Endothelial cell of umbilical vein (primary cell): ENCODE results near the gene SP8. TPM values are rescaled to one million over a fixed set of nuclear protein-coding genes. Genes with fewer than 3 reads are reported as not detected.
A peak's percentile ranks its signal among the peaks of the same experiment; 100 is the strongest.

Source experiments
- BruUV-seq: library from RNA; stranded (reverse); fragments of 400-500 nt; replicated peaks from 2 replicates; lab custom pipeline; 2021; lab: Mats Ljungman, UMichigan
- CTCF ChIA-PET: fragments of 300-600, 350-600 bp; sonication (Branson Sonifier 250); formaldehyde crosslinking; loops from one replicate; lab custom pipeline; 2021; ENCODE audit warnings: antibody characterized with exemption, inconsistent platforms; lab: Charles Lee
- POLR2A ChIA-PET: fragments of 300-600, 350-600 bp; sonication (Branson Sonifier 250); formaldehyde crosslinking; loops from one replicate; lab custom pipeline; 2021; ENCODE audit warnings: antibody characterized with exemption, inconsistent platforms; lab: Charles Lee
- DNase-seq: peaks from one replicate; pipeline ENCODE4 v3.0.0-alpha.2; 2011; ENCODE audit warnings: low read depth, low spot score
- FAIRE-seq: peaks from 2 replicates; lab custom pipeline; 2011; peaks lifted over from hg19 to GRCh38; lab: Jason Lieb, UNC
- H2AFZ ChIP-seq: 2 replicates; pipeline ENCODE4 v1.6.0; 2012; ENCODE audit warnings: low read depth, low read length, control low read depth, inconsistent platforms
- H3K27ac ChIP-seq: 2 replicates; pipeline ENCODE4 v1.5.1; 2011; ENCODE audit warnings: low read depth, mild to moderate bottlenecking, control low read depth, low read length, moderate library complexity; ENCODE audit not compliant: insufficient read depth
- H3K27me3 ChIP-seq, 2 experiments: 2 replicates each; pipeline versions ENCODE4 v1.6.0 to v1.6.1; 2011; ENCODE audit warnings: low read length in 2 of 2, mixed read lengths in 1 of 2; ENCODE audit not compliant: control insufficient read depth in 2 of 2, insufficient read depth in 2 of 2
- H3K36me3 ChIP-seq, 2 experiments: 2 replicates in 1 of 2; 3 replicates in 1 of 2; pipeline ENCODE4 v1.5.1; 2011; ENCODE audit warnings: low read length in 2 of 2, mild to moderate bottlenecking in 1 of 2, moderate library complexity in 1 of 2; ENCODE audit not compliant: control insufficient read depth in 2 of 2, insufficient read depth in 2 of 2; ENCODE audit errors: extremely low read depth in 1 of 2
- H3K4me1 ChIP-seq: 3 replicates; pipeline ENCODE4 v1.5.1; 2011; ENCODE audit warnings: mild to moderate bottlenecking, low read length; ENCODE audit not compliant: control insufficient read depth, insufficient read depth; ENCODE audit errors: extremely low read depth
- H3K4me2 ChIP-seq: 2 replicates; pipeline ENCODE4 v1.6.1; 2011; ENCODE audit warnings: low read length, control low read depth, mixed read lengths; ENCODE audit not compliant: insufficient read depth
- H3K4me3 ChIP-seq, 3 experiments: fragments of 200-600 bp in 1 of 3; sonication (generic), shearing (Covaris generic) in 1 of 3; replicated peaks in 1 of 3; 2 replicates each; pipeline ENCODE4 v1.5.1; 2011 to 2016; ENCODE audit warnings: control low read depth in 3 of 3, low read length in 3 of 3, mild to moderate bottlenecking in 2 of 3, inconsistent platforms in 1 of 3, low read depth in 1 of 3, moderate library complexity in 1 of 3; ENCODE audit not compliant: insufficient read depth in 1 of 3
- H3K79me2 ChIP-seq: 2 replicates; pipeline ENCODE4 v1.6.0; 2012; ENCODE audit warnings: low read length, inconsistent platforms; ENCODE audit not compliant: control insufficient read depth, insufficient read depth
- H3K9ac ChIP-seq: replicated peaks from 2 replicates; pipeline ENCODE3; 2011; ENCODE audit warnings: low read length, control low read depth; ENCODE audit not compliant: insufficient read depth; ENCODE audit errors: extremely low read depth
- H3K9me1 ChIP-seq: replicated peaks from 3 replicates; pipeline ENCODE4 v1.6.0; 2011; ENCODE audit warnings: mild to moderate bottlenecking, low read length; ENCODE audit not compliant: control insufficient read depth, insufficient read depth; ENCODE audit errors: extremely low read depth
- H3K9me3 ChIP-seq: replicated peaks from 2 replicates; pipeline ENCODE4 v1.5.1; 2012; ENCODE audit warnings: low read length, inconsistent platforms; ENCODE audit not compliant: control insufficient read depth, insufficient read depth
- H4K20me1 ChIP-seq: replicated peaks from 2 replicates; pipeline ENCODE3; 2011; ENCODE audit warnings: mild to moderate bottlenecking, low read length; ENCODE audit not compliant: control insufficient read depth, insufficient read depth; ENCODE audit errors: extremely low read depth
- CTCF ChIP-seq, 2 donors: IDR thresholded peaks; 1 replicate in 1 of 2; 2 replicates in 1 of 2; pipeline ENCODE4 v1.5.1; 2011; ENCODE audit warnings: low read length in 2 of 2, mild to moderate bottlenecking in 2 of 2, moderate library complexity in 2 of 2, control low read depth in 1 of 2, inconsistent platforms in 1 of 2, low read depth in 1 of 2; ENCODE audit not compliant: insufficient read depth in 1 of 2; ENCODE audit errors: extremely low read depth in 1 of 2
- EZH2 ChIP-seq: IDR thresholded peaks from 2 replicates; pipeline ENCODE4 v1.6.1; 2012; ENCODE audit warnings: borderline replicate concordance, low read depth, mild to moderate bottlenecking, moderate library complexity, low read length, inconsistent platforms; ENCODE audit not compliant: severe bottlenecking
- GATA2 ChIP-seq: IDR thresholded peaks from 2 replicates; pipeline ENCODE4 v1.7.0; 2011; ENCODE audit warnings: low read depth, mild to moderate bottlenecking, moderate library complexity, mixed read lengths, low read length; ENCODE audit not compliant: insufficient read length, insufficient read depth
- MAX ChIP-seq: IDR thresholded peaks from 2 replicates; pipeline ENCODE4 v1.6.1; 2011; ENCODE audit not compliant: insufficient read depth, insufficient read length
- MYC ChIP-seq: IDR thresholded peaks from one replicate; pipeline ENCODE4 v1.6.1; 2011; ENCODE audit warnings: mild to moderate bottlenecking, low read depth, low read length
- POLR2A ChIP-seq: IDR thresholded peaks from 2 replicates; pipeline ENCODE4 v1.6.1; 2012; ENCODE audit warnings: low read depth, mild to moderate bottlenecking, control low read depth, low read length
- dilution Hi-C: fragments of 300-500 bp; cut with MboI; formaldehyde crosslinking; loops from one replicate; pipeline ENCODE4 v1.15.0; 2019; ENCODE audit warnings: low sequenced_read_pairs; ENCODE audit not compliant: extremely low pct_ligation_motif_present
- intact Hi-C: fragments of 100-400 bp; cut with micrococcal nuclease; formaldehyde crosslinking; loops from one replicate; pipeline ENCODE4 v1.10.0; 2022
- polyA plus RNA-seq, 4 experiments: library from polyadenylated mRNA; depleted of rRNA in 3 of 4; stranded (reverse) in 3 of 4; unstranded in 1 of 4; fragments of >200 nt; gene quantifications; 2 replicates each; pipeline versions ENCODE4 v1.2.1 to v1.2.3, GENCODE V29; 2011 to 2012; ENCODE audit warnings: missing spikeins in 1 of 4
- total RNA-seq: library from RNA; stranded (reverse); gene quantifications from 2 replicates; pipeline ENCODE4 v1.2.3, GENCODE V29; 2021

Gene SP8
- total and polyA plus RNA-seq, 2 donors (not counting 3 experiments of a cell fraction or from before 2014, with no cell fraction given): 0.38 to 0.92 TPM

- Histone ChIP-seq H2AFZ (peak overlapping the region; percentile 28), H4K20me1 (no peaks in the 10 kb centered on the region), H3K4me2 (peak overlapping the region; percentile 81), H3K9me1 (no peaks in the 10 kb centered on the region), H3K9ac (no peak overlapping the region), H3K36me3 (no peaks in the 10 kb centered on the region), H3K27ac (no peak overlapping the region), H3K27me3 (peaks cover 66 to 98% of the 10 kb centered on the region in 2 experiments), H3K4me1 (peaks cover 19% of the 10 kb centered on the region), H3K4me3 (peak overlapping the region in 2 of 3 experiments; percentile 38 to 66), H3K9me3 (no peaks in the 10 kb centered on the region), H3K79me2 (no peaks in the 10 kb centered on the region)
- no TSS peak for BruUV-seq
- ChIA-PET CTCF (interaction anchor here (0.6 to 1.6 kb wide), 4 partner anchors 468 to 1076 kb away, joined by 3 to 5 read pairs (median 4); partner anchors contain the start of gene POLR1F), POLR2A (no interaction called here)
- TF ChIP-seq MAX: no peak
- no peak for TF ChIP-seq POLR2A
- TF ChIP-seq EZH2: peak; percentile 68
- FAIRE-seq (no peak), DNase-seq (no peak)
- dilution Hi-C loops: no loop called here
- intact Hi-C loops: loop anchor here (2.0 to 10.0 kb wide), 4 partner anchors 532 to 1719 kb away; partner anchors contain the start of genes CDCA7L and STEAP1B
These were observed 1.3 kb downstream of the SP8 start for GRCh38 chr7:20785157-20786048.

- peak; percentile 21 for DNase-seq
- peak overlapping the region; percentile 14 for H3K4me2 ChIP-seq
- peaks cover 63 to 98% of the 10 kb centered on the region in 2 experiments for H3K27me3 ChIP-seq
- TF ChIP-seq GATA2: no peak
- TF ChIP-seq CTCF (IDR thresholded peaks at IDR 0.05; ENCODE audit: extremely low read depth in 1 of 2, insufficient read depth in 1 of 2, low read depth in 1 of 2, low read length in 2 of 2): peak; percentile 17 to 37
- peak; percentile 94 for TF ChIP-seq EZH2
- no peak for TF ChIP-seq MYC
- H4K20me1 ChIP-seq: no peaks in the 10 kb centered on the region
- H3K27ac ChIP-seq: no peak overlapping the region
- no peaks in the 10 kb centered on the region for H3K36me3 ChIP-seq
- dilution Hi-C loops (no loop called here), intact Hi-C loops (loop anchor here (5.0 to 10.0 kb wide), 3 partner anchors 533 to 1720 kb away; partner anchors contain the start of genes CDCA7L and STEAP1B)
- H3K9ac ChIP-seq: no peak overlapping the region
- no peak for FAIRE-seq
- peak overlapping the region in 1 of 3 experiments; percentile 36 for H3K4me3 ChIP-seq
- H3K4me1 ChIP-seq: peaks cover 19% of the 10 kb centered on the region
- CTCF ChIA-PET: interaction anchor here (0.6 to 1.6 kb wide), 4 partner anchors 469 to 1075 kb away, joined by 3 to 5 read pairs (median 4); partner anchors contain the start of gene POLR1F
- BruUV-seq: no TSS peak
- H2AFZ ChIP-seq: no peak overlapping the region
- H3K9me1 ChIP-seq: no peaks in the 10 kb centered on the region
- H3K79me2 ChIP-seq: no peaks in the 10 kb centered on the region
- POLR2A ChIA-PET: no interaction called here
- H3K9me3 ChIP-seq: no peaks in the 10 kb centered on the region
These were observed 2.1 kb downstream of the SP8 start for GRCh38 chr7:20784388-20785156.
